Measurements from ENCODE around the gene KLRF1. TPM values are rescaled to one million over a fixed set of nuclear protein-coding genes. Genes with fewer than 3 reads are reported as not detected.

KLRF1 gene
- total and polyA plus RNA-seq, 2 donors (not counting 1 experiment from before 2014, with no cell fraction given), result 1.0 to 1.7 TPM

DNA sequence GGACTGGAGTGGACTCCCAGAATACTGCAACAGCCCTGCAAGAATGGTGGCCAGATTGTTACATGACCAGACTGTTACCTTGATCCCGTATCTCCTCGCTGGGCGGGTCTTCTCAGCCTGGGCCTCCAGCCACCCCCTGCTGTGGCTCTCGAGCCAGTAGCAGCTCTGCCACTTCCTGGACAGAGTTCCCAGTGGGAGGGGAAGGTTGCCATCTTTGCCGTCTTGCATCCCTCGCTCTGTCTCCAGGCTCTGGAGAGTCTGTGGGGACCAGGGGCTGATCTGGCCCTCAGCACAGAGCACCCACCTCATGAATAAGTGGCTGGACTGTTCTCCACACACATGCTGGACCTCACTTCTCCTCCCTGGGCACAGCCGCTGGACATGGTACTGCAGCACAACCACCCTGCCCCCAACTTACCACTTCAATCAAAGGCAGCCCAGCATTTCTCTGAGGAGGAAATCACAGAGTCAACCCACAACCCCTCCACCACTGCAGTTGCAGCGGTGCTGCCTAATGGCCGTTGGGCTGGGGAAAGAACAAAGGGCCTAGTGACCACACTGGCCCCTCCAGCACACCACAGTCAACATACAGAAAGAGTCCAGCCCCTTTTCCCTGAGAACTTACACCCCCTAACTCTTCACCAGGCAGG lies 6.9 kb upstream of the KLRF1 start:
- TF ChIP-seq CTCF (IDR thresholded peaks at IDR 0.05) (no peak), EZH2 (IDR thresholded peaks at IDR 0.05; ENCODE audit: borderline replicate concordance, insufficient read depth, low read depth, low read length, poor library complexity, severe bottlenecking) (no peak)
- Histone ChIP-seq H3K4me2 (replicated peaks; ENCODE audit: low read depth, low read length, poor library complexity, severe bottlenecking) (no peak overlapping the region), H3K36me3 (replicated peaks in 1 of 2; ENCODE audit: control extremely low read depth in 1 of 2, control insufficient read depth in 1 of 2, extremely low read depth in 1 of 2, insufficient read depth in 2 of 2, low read length in 1 of 2) (no peaks in the 10 kb centered on the region), H3K27ac (ENCODE audit: low read length in 2 of 2) (no peak overlapping the region), H3K9ac (ENCODE audit: low read length) (no peak overlapping the region), H4K20me1 (ENCODE audit: control insufficient read depth, insufficient read depth, low read length, poor library complexity, severe bottlenecking) (no peaks in the 10 kb centered on the region), H3K79me2 (ENCODE audit: control insufficient read depth, insufficient read depth, low read length) (no peaks in the 10 kb centered on the region), H3K27me3 (replicated peaks in 1 of 4; ENCODE audit: control extremely low read depth in 1 of 4, control insufficient read depth in 3 of 4, insufficient read depth in 4 of 4, low read length in 3 of 4) (peaks cover 0 to 25% (median 5%) of the 10 kb centered on the region in 4 experiments), H3K9me3 (ENCODE audit: control extremely low read depth in 1 of 3, control insufficient read depth in 2 of 3, insufficient read depth in 1 of 3, low read length in 2 of 3) (peaks cover 0 to 7% (median 0%) of the 10 kb centered on the region in 3 donors), H2AFZ (ENCODE audit: insufficient read depth, low read depth, low read length, poor library complexity, severe bottlenecking) (no peak overlapping the region), H3K4me3 (ENCODE audit: control extremely low read depth in 1 of 5, extremely low read depth in 1 of 5, insufficient read depth in 1 of 5, low read depth in 2 of 5, low read length in 4 of 5) (no peak overlapping the region), H3K4me1 (ENCODE audit: control insufficient read depth in 2 of 2, insufficient read depth in 2 of 2, low read length in 2 of 2) (no peaks in the 10 kb centered on the region)
- ATAC-seq (ENCODE audit: low read depth) (no peak), DNase-seq (no peak)
- ChIA-PET POLR2A (no interaction called here), CTCF (no interaction called here)
- Mint-ChIP-seq H3K9me3 (ENCODE audit: insufficient read depth) (no peaks in the 10 kb centered on the region), H3K4me1 (no peaks in the 10 kb centered on the region), H3K27ac (no peak overlapping the region), H3K27me3 (peaks cover 41% of the 10 kb centered on the region), H3K4me3 (no peak overlapping the region)
- intact Hi-C loops (cut with micrococcal nuclease), result no loop called here
- 85% methylated on average over 9 of the region's 9 CpGs for WGBS (ENCODE audit: insufficient coverage)

GRCh38 chr12:9829483-9829882 lies 2.2 kb downstream of the KLRF1 start:
- H3K27me3 ChIP-seq (replicated peaks in 1 of 4; ENCODE audit: control extremely low read depth in 1 of 4, control insufficient read depth in 3 of 4, insufficient read depth in 4 of 4, low read length in 3 of 4), result peaks cover 0 to 5% (median 0%) of the 10 kb centered on the region in 4 experiments
- Mint-ChIP-seq H3K27me3 (no peaks in the 10 kb centered on the region), H3K4me3 (no peak overlapping the region), H3K9me3 (ENCODE audit: insufficient read depth) (no peaks in the 10 kb centered on the region), H3K4me1 (no peaks in the 10 kb centered on the region), H3K27ac (no peak overlapping the region)
- no peak overlapping the region for H3K4me3 ChIP-seq (ENCODE audit: control extremely low read depth in 1 of 5, extremely low read depth in 1 of 5, insufficient read depth in 1 of 5, low read depth in 2 of 5, low read length in 4 of 5)
- 100% methylated on average over 1 of the region's 3 CpGs for WGBS (ENCODE audit: insufficient coverage)
- H3K9me3 ChIP-seq (ENCODE audit: control extremely low read depth in 1 of 3, control insufficient read depth in 2 of 3, insufficient read depth in 1 of 3, low read length in 2 of 3), result no peaks in the 10 kb centered on the region
- H4K20me1 ChIP-seq (ENCODE audit: control insufficient read depth, insufficient read depth, low read length, poor library complexity, severe bottlenecking), result no peaks in the 10 kb centered on the region
- intact Hi-C loops (cut with micrococcal nuclease), result no loop called here
- H3K36me3 ChIP-seq (replicated peaks in 1 of 2; ENCODE audit: control extremely low read depth in 1 of 2, control insufficient read depth in 1 of 2, extremely low read depth in 1 of 2, insufficient read depth in 2 of 2, low read length in 1 of 2), result no peaks in the 10 kb centered on the region
- H3K4me1 ChIP-seq (ENCODE audit: control insufficient read depth in 2 of 2, insufficient read depth in 2 of 2, low read length in 2 of 2), result no peaks in the 10 kb centered on the region
- no peaks in the 10 kb centered on the region for H3K79me2 ChIP-seq (ENCODE audit: control insufficient read depth, insufficient read depth, low read length)
- DNase-seq, result no peak
- TF ChIP-seq CTCF (IDR thresholded peaks at IDR 0.05) (no peak), EZH2 (IDR thresholded peaks at IDR 0.05; ENCODE audit: borderline replicate concordance, insufficient read depth, low read depth, low read length, poor library complexity, severe bottlenecking) (no peak)
- H3K4me2 ChIP-seq (replicated peaks; ENCODE audit: low read depth, low read length, poor library complexity, severe bottlenecking), result no peak overlapping the region
- H2AFZ ChIP-seq (ENCODE audit: insufficient read depth, low read depth, low read length, poor library complexity, severe bottlenecking), result no peak overlapping the region
- no peak for ATAC-seq (ENCODE audit: low read depth)
- CTCF ChIA-PET, result interaction anchor here (1.0 kb wide), 1 partner anchor 16 kb away, joined by 3 read pairs; no protein-coding TSS in a partner anchor
- H3K9ac ChIP-seq (ENCODE audit: low read length), result no peak overlapping the region
- no peak overlapping the region for H3K27ac ChIP-seq (ENCODE audit: low read length in 2 of 2)
- POLR2A ChIA-PET, result no interaction called here

Measured in B cell (primary cell).